Measurements from ENCODE around the gene PPA1.
"Not testable (repeated sequence)": the region's sequence is repeated elsewhere in the genome, so short reads cannot be mapped to it uniquely, and the experiment has no call there.

Gene PPA1

GRCh38 chr10:70234668-70235447 lies 1.6 kb upstream of the PPA1 start:
- TF ChIP-seq POLR2AphosphoS5 (IDR thresholded peaks at IDR 0.05; ENCODE audit: low read depth, low read length) (no peak), TAF1 (IDR thresholded peaks at IDR 0.05; ENCODE audit: low read depth, low read length) (no peak), POLR2A (IDR thresholded peaks at IDR 0.05; ENCODE audit: low read depth, low read length) (no peak), POU2F2 (IDR thresholded peaks at IDR 0.05; ENCODE audit: low read depth, low read length) (no peak), SPI1 (IDR thresholded peaks at IDR 0.05; ENCODE audit: low read depth, low read length) (no peak), PAX5 (IDR thresholded peaks at IDR 0.05; ENCODE audit: insufficient read depth, low read length, severe bottlenecking) (no peak)
- FAIRE-seq (no peak), DNase-seq (ENCODE audit: insufficient read length, low spot score) (no peak)

- no peak for TF ChIP-seq SPI1 (IDR thresholded peaks at IDR 0.05; ENCODE audit: low read depth, low read length)
- no peak for TF ChIP-seq POLR2AphosphoS5 (IDR thresholded peaks at IDR 0.05; ENCODE audit: low read depth, low read length)
- TF ChIP-seq POLR2A (IDR thresholded peaks at IDR 0.05; ENCODE audit: low read depth, low read length): no peak
- TF ChIP-seq TAF1 (IDR thresholded peaks at IDR 0.05; ENCODE audit: low read depth, low read length): no peak
- no peak for TF ChIP-seq POU2F2 (IDR thresholded peaks at IDR 0.05; ENCODE audit: low read depth, low read length)
- no peak for TF ChIP-seq PAX5 (IDR thresholded peaks at IDR 0.05; ENCODE audit: insufficient read depth, low read length, severe bottlenecking)
- peak; percentile 28 for DNase-seq (ENCODE audit: insufficient read length, low spot score)
- no peak for FAIRE-seq
These were observed 691 bp upstream of the PPA1 start for GRCh38 chr10:70233939-70234300.

GRCh38 chr10:70232859-70233108 lies 445 bp downstream of the PPA1 start:
- TF ChIP-seq PAX5 (IDR thresholded peaks at IDR 0.05; ENCODE audit: insufficient read depth, low read length, severe bottlenecking) (no peak), POU2F2 (IDR thresholded peaks at IDR 0.05; ENCODE audit: low read depth, low read length) (no peak), POLR2AphosphoS5 (IDR thresholded peaks at IDR 0.05; ENCODE audit: low read depth, low read length) (no peak), TAF1 (IDR thresholded peaks at IDR 0.05; ENCODE audit: low read depth, low read length) (no peak), SPI1 (IDR thresholded peaks at IDR 0.05; ENCODE audit: low read depth, low read length) (no peak), POLR2A (IDR thresholded peaks at IDR 0.05; ENCODE audit: low read depth, low read length) (no peak)
- no peak for FAIRE-seq
- no peak for DNase-seq (ENCODE audit: insufficient read length, low spot score)

- FAIRE-seq: no peak
- no peak for DNase-seq (ENCODE audit: insufficient read length, low spot score)
- TF ChIP-seq SPI1 (IDR thresholded peaks at IDR 0.05; ENCODE audit: low read depth, low read length) (peak; percentile 51), TAF1 (IDR thresholded peaks at IDR 0.05; ENCODE audit: low read depth, low read length) (no peak), POLR2AphosphoS5 (IDR thresholded peaks at IDR 0.05; ENCODE audit: low read depth, low read length) (no peak), PAX5 (IDR thresholded peaks at IDR 0.05; ENCODE audit: insufficient read depth, low read length, severe bottlenecking) (no peak)
These were observed 922 bp downstream of the PPA1 start for GRCh38 chr10:70232155-70232858.

- DNase-seq (ENCODE audit: insufficient read length, low spot score): no peak
- TF ChIP-seq POLR2A (IDR thresholded peaks at IDR 0.05; ENCODE audit: low read depth, low read length) (no peak), POU2F2 (IDR thresholded peaks at IDR 0.05; ENCODE audit: low read depth, low read length) (no peak), TAF1 (IDR thresholded peaks at IDR 0.05; ENCODE audit: low read depth, low read length) (no peak), POLR2AphosphoS5 (IDR thresholded peaks at IDR 0.05; ENCODE audit: low read depth, low read length) (no peak), SPI1 (IDR thresholded peaks at IDR 0.05; ENCODE audit: low read depth, low read length) (no peak)
- FAIRE-seq: no peak
These were observed 4.7 kb downstream of the PPA1 start for GRCh38 chr10:70228491-70228890.

GRCh38 chr10:70227548-70228320 lies 5.5 kb downstream of the PPA1 start:
- FAIRE-seq (no peak), DNase-seq (ENCODE audit: insufficient read length, low spot score) (no peak)
- TF ChIP-seq TAF1 (IDR thresholded peaks at IDR 0.05; ENCODE audit: low read depth, low read length): no peak
- TF ChIP-seq POLR2AphosphoS5 (IDR thresholded peaks at IDR 0.05; ENCODE audit: low read depth, low read length): no peak
- no peak for TF ChIP-seq SPI1 (IDR thresholded peaks at IDR 0.05; ENCODE audit: low read depth, low read length)
- TF ChIP-seq POU2F2 (IDR thresholded peaks at IDR 0.05; ENCODE audit: low read depth, low read length): no peak
- TF ChIP-seq POLR2A (IDR thresholded peaks at IDR 0.05; ENCODE audit: low read depth, low read length): no peak
- TF ChIP-seq PAX5 (IDR thresholded peaks at IDR 0.05; ENCODE audit: insufficient read depth, low read length, severe bottlenecking): no peak

- FAIRE-seq (no peak), DNase-seq (ENCODE audit: insufficient read length, low spot score) (no peak)
- TF ChIP-seq TAF1 (IDR thresholded peaks at IDR 0.05; ENCODE audit: low read depth, low read length): no peak
These were observed 9.5 kb downstream of the PPA1 start for GRCh38 chr10:70223728-70224127.

GRCh38 chr10:70222811-70223447 lies 10.3 kb downstream of the PPA1 start:
- DNase-seq (ENCODE audit: insufficient read length, low spot score); FAIRE-seq: not testable (repeated sequence)

- DNase-seq (ENCODE audit: insufficient read length, low spot score) (no peak), FAIRE-seq (no peak)
- no peak for TF ChIP-seq POU2F2 (IDR thresholded peaks at IDR 0.05; ENCODE audit: low read depth, low read length)
- no peak for TF ChIP-seq PAX5 (IDR thresholded peaks at IDR 0.05; ENCODE audit: insufficient read depth, low read length, severe bottlenecking)
- no peak for TF ChIP-seq SPI1 (IDR thresholded peaks at IDR 0.05; ENCODE audit: low read depth, low read length)
- no peak for TF ChIP-seq POLR2AphosphoS5 (IDR thresholded peaks at IDR 0.05; ENCODE audit: low read depth, low read length)
- TF ChIP-seq TAF1 (IDR thresholded peaks at IDR 0.05; ENCODE audit: low read depth, low read length): no peak
- TF ChIP-seq POLR2A (IDR thresholded peaks at IDR 0.05; ENCODE audit: low read depth, low read length): no peak
These were observed 10.9 kb downstream of the PPA1 start for GRCh38 chr10:70222340-70222794.
